ENCODE measurements around the gene ISL1.

Gene ISL1

DNA sequence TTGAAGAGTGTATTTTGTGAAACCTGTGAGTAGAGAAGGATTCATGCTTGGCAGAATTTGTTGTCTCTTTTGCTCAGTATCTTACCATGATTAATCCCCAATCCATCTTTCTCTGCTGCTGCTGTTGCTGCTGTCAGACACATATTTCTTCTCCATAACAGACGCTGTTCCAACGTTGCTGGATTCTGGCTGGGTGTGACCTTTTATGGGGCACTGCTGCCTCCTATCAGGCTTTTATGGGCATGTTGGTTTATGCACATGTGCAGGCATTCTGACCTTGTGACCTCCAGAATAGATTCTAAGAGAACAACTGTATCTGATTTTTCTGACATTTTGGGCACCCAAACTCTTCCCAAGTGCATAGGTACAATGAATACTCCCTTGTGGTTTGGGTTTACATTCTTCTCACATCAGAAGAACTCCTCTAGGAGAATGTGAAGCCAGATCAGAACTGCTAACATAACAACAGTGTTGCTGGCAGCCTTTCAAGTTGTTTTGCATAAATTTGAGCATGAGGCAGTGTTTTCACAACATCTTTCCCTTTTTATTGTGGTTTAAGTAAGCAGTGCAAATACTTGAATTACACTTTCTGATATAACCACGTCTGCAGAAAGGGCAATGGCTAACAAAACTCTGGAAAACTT is 9.2 kb upstream of the ISL1 start:
- DNase-seq, result no peak
- no peak overlapping the region for H3K27ac ChIP-seq (ENCODE audit: low read length)
- no peaks in the 10 kb centered on the region for H4K20me1 ChIP-seq (ENCODE audit: insufficient read depth, low read length)
- TF ChIP-seq, protein P1, sequence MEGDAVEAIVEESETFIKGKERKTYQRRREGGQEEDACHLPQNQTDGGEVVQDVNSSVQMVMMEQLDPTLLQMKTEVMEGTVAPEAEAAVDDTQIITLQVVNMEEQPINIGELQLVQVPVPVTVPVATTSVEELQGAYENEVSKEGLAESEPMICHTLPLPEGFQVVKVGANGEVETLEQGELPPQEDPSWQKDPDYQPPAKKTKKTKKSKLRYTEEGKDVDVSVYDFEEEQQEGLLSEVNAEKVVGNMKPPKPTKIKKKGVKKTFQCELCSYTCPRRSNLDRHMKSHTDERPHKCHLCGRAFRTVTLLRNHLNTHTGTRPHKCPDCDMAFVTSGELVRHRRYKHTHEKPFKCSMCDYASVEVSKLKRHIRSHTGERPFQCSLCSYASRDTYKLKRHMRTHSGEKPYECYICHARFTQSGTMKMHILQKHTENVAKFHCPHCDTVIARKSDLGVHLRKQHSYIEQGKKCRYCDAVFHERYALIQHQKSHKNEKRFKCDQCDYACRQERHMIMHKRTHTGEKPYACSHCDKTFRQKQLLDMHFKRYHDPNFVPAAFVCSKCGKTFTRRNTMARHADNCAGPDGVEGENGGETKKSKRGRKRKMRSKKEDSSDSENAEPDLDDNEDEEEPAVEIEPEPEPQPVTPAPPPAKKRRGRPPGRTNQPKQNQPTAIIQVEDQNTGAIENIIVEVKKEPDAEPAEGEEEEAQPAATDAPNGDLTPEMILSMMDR (IDR thresholded peaks at IDR 0.05; ENCODE audit: borderline replicate concordance, extremely low read depth, low read length, poor library complexity, severe bottlenecking), result no peak
- TF ChIP-seq EZH2 (IDR thresholded peaks at IDR 0.05; ENCODE audit: borderline replicate concordance, low read depth, low read length, severe bottlenecking), result no peak
- H3K36me3 ChIP-seq (ENCODE audit: insufficient read depth, low read length), result no peaks in the 10 kb centered on the region
- no peak overlapping the region for H3K4me3 ChIP-seq (ENCODE audit: low read depth in 1 of 2, low read length in 2 of 2)
- no peak overlapping the region for H3K9ac ChIP-seq (ENCODE audit: low read depth, low read length)
- no peak overlapping the region for H3K4me2 ChIP-seq (ENCODE audit: insufficient read depth, low read length)
- H3K79me2 ChIP-seq (ENCODE audit: insufficient read depth, low read length), result no peaks in the 10 kb centered on the region
- no peaks in the 10 kb centered on the region for H3K4me1 ChIP-seq (ENCODE audit: insufficient read depth, low read length)
- no peaks in the 10 kb centered on the region for H3K9me3 ChIP-seq (ENCODE audit: insufficient read depth, low read length, severe bottlenecking)
- H2AFZ ChIP-seq (ENCODE audit: low read depth, low read length), result no peak overlapping the region
- no peak for ATAC-seq (ENCODE audit: insufficient read depth, low read depth)
- no peaks in the 10 kb centered on the region for H3K27me3 ChIP-seq (ENCODE audit: insufficient read depth, low read length, poor library complexity)

- H3K4me3 ChIP-seq (ENCODE audit: low read depth in 1 of 2, low read length in 2 of 2), result no peak overlapping the region
- no peaks in the 10 kb centered on the region for H3K9me3 ChIP-seq (ENCODE audit: insufficient read depth, low read length, severe bottlenecking)
- peaks cover 7% of the 10 kb centered on the region for H3K27me3 ChIP-seq (ENCODE audit: insufficient read depth, low read length, poor library complexity)
- H3K4me2 ChIP-seq (ENCODE audit: insufficient read depth, low read length), result no peak overlapping the region
- no peaks in the 10 kb centered on the region for H3K4me1 ChIP-seq (ENCODE audit: insufficient read depth, low read length)
- TF ChIP-seq, protein P1 (IDR thresholded peaks at IDR 0.05; ENCODE audit: borderline replicate concordance, extremely low read depth, low read length, poor library complexity, severe bottlenecking), result no peak
- no peak for TF ChIP-seq EZH2 (IDR thresholded peaks at IDR 0.05; ENCODE audit: borderline replicate concordance, low read depth, low read length, severe bottlenecking)
- no peak overlapping the region for H3K27ac ChIP-seq (ENCODE audit: low read length)
- H2AFZ ChIP-seq (ENCODE audit: low read depth, low read length), result no peak overlapping the region
- H4K20me1 ChIP-seq (ENCODE audit: insufficient read depth, low read length), result no peaks in the 10 kb centered on the region
- no peak overlapping the region for H3K9ac ChIP-seq (ENCODE audit: low read depth, low read length)
- no peaks in the 10 kb centered on the region for H3K36me3 ChIP-seq (ENCODE audit: insufficient read depth, low read length)
- ATAC-seq (ENCODE audit: insufficient read depth, low read depth) (no peak), DNase-seq (no peak)
- no peaks in the 10 kb centered on the region for H3K79me2 ChIP-seq (ENCODE audit: insufficient read depth, low read length)
These were observed 8.2 kb upstream of the ISL1 start for GRCh38 chr5:51375084-51375483.

GRCh38 chr5:51376509-51376908 is 6.7 kb upstream of the ISL1 start:
- Histone ChIP-seq H3K79me2 (ENCODE audit: insufficient read depth, low read length) (no peaks in the 10 kb centered on the region), H3K4me3 (ENCODE audit: low read depth in 1 of 2, low read length in 2 of 2) (no peak overlapping the region), H3K36me3 (ENCODE audit: insufficient read depth, low read length) (no peaks in the 10 kb centered on the region), H3K27me3 (ENCODE audit: insufficient read depth, low read length, poor library complexity) (peaks cover 10% of the 10 kb centered on the region), H3K4me1 (ENCODE audit: insufficient read depth, low read length) (no peaks in the 10 kb centered on the region), H3K4me2 (ENCODE audit: insufficient read depth, low read length) (no peak overlapping the region), H4K20me1 (ENCODE audit: insufficient read depth, low read length) (no peaks in the 10 kb centered on the region), H2AFZ (ENCODE audit: low read depth, low read length) (no peak overlapping the region), H3K9ac (ENCODE audit: low read depth, low read length) (no peak overlapping the region), H3K27ac (ENCODE audit: low read length) (no peak overlapping the region), H3K9me3 (ENCODE audit: insufficient read depth, low read length, severe bottlenecking) (no peaks in the 10 kb centered on the region)
- no peak for ATAC-seq (ENCODE audit: insufficient read depth, low read depth)
- TF ChIP-seq EZH2 (IDR thresholded peaks at IDR 0.05; ENCODE audit: borderline replicate concordance, low read depth, low read length, severe bottlenecking), result no peak
- TF ChIP-seq, protein P1 (IDR thresholded peaks at IDR 0.05; ENCODE audit: borderline replicate concordance, extremely low read depth, low read length, poor library complexity, severe bottlenecking), result no peak
- DNase-seq, result no peak

Measured in DND-41 (cell line).